D341Med (cell line): Measurements from ENCODE around the gene CALML4.
"Not testable (repeated sequence)": the region's sequence is repeated elsewhere in the genome, so short reads cannot be mapped to it uniquely, and the experiment has no call there.

Source experiments
- DNase-seq: peaks from one replicate; pipeline ENCODE4 v3.0.0; 2012; ENCODE audit warnings: low spot score

CALML4 gene, protein sequence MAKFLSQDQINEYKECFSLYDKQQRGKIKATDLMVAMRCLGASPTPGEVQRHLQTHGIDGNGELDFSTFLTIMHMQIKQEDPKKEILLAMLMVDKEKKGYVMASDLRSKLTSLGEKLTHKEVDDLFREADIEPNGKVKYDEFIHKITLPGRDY

DNA sequence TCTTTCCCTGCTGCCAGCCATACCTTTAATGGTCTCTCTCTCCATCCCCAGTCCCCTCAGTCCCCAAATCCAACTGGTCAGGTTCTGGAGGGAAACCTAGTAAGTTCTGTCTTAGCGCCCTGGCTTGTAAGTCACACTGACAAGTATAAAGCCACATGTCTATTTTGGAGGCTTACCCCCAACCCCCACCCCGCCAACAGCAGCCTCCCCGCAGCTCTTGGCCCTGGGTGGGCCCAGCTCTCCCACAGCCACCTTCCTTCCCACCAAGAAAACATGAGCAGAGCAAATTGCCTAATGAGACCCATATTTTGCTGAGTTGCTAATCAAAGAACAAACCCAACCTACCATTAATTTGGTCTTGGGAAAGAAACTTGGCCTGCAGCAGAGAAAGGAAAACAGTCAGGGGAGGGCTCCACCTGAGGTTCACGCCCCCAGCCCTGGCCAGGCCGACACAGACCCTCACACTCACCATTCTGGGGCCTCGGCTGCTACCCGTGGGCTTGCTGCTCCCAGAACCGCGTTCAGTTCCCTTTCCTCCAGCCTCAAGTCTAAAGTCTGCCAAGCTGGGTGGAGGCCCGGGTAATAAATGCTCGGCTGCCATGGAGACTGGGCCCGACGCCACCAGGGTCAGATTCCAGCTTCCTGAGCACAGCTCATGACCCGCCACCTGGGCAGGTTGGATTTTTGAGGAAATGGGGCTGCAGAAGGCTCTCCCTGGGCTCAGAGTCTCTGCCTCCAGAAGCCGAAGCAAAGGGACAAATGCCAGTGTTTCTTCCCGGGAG, at the start of gene CALML4:
TSS of gene CALML4 (minus strand) at position 557 of the 782 bp plus-strand sequence. CDS start at position 472, 85 bp downstream.
- peak; percentile 44 for DNase-seq

DNA sequence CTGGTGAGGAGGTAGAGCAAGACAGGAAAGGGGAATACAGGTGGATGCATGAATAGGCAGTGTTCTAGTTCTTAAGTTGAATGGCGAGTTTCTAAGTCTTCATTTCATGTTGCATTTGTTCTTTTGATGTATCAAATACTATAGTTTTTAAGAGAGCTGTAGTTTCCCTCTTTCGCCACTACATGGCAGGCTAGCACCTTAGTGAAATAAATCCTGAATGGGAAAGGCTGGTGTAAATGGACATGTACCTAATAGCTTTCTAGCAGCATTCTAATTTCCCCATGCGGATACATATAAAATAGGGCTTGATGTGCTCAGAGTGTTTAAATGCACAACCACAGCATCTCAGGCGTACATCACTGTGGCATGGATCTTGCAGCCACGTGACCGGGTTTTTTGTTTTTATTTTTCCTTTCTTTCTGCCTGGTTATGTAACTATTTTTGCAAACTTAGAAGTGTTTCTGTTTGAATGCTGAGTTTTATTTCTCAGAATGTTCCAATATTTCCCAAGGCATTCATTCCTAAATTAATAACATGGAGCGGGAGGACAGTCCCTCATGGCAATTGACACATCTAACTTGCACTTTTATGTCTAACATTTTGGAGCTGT, 47.9 kb upstream of the CALML4 start:
- DNase-seq, result peak; percentile 58

DNA sequence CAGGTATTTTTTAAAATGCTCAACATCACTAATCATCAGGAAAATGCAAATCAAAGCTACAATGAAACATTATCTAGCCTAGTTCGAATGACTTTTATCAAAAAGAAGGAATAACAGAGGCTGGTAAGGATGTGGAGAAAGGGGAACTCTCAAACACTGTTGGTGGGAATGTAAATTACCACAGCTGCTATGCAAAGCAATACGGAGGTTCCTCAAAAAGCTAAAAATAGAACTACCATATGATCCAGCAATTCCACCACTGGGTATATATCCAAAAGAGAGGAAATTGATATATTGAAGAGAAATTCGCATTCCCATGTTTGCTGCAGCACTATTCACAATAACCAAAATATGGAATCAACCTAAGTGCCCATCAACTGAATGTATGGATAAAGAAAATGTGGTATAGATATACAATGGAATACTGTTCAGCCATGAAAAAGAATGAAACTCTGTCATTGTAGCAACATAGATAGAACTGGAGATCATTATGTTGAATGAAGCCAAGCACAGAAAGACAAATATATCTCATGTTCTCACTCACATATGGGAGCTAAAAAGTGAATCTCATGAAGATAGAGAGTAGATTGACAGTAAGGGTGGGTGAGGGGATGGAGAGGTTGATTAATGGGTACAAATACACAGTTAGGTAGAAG, 44.1 kb upstream of the CALML4 start:
- DNase-seq, result no peak

DNA sequence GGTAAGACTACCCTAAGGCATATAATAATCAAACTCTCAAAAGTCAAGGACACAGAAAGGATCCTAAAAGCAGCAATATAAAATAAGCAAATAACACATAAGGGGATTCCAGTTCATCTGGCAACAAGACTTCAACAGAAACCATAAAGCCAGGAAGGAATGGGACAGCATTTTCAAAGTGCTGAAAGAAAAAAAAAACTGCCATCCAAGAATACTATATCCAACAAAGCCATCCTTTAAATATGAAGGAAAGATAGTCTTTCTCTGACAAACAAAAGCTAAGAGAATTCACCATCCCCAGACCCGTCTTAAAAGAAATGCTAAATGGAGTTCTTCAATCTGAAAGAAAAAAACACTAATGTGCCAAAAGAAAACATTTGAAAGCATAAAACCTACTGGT, 39.1 kb upstream of the CALML4 start:
- DNase-seq, result no peak

DNA sequence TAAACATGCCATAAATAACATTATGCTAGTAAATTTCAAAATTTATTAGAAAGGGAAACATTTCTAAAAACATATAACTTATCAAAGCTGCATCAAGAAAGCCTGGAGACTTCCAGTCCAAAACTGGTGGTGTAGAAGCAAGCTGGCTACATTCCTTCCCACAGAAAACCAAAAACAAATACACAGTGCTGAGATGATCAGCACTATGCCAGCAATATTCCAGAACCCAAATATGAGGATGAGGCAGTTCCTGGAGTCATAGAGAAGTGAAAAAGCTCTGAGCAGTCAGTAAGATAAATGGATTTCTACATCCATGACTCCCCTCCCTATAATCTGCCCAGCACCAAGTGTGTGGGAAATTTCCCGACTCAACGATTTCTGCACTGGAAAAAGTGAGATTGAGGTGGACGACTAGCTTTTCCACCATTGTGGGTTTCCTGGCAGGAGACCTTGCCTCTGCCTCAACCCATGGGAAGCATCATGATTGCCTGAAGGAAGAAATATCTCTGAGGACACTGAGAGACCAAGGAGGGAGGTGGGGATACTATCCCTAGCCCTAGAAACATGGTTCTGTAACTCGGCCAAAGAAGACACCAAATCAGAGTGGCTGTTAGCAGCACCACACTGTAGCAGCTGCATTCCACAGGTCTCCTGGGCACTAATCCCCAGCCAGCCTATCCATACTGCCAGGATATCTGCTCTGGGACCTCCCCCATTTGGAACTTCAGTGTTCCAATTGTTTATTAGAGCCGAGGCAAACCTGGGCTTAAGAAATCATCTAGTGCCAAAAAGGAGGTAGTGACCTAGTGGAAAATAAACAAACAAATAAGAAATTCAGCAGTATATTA, 36.2 kb upstream of the CALML4 start:
- DNase-seq, result no peak

DNA sequence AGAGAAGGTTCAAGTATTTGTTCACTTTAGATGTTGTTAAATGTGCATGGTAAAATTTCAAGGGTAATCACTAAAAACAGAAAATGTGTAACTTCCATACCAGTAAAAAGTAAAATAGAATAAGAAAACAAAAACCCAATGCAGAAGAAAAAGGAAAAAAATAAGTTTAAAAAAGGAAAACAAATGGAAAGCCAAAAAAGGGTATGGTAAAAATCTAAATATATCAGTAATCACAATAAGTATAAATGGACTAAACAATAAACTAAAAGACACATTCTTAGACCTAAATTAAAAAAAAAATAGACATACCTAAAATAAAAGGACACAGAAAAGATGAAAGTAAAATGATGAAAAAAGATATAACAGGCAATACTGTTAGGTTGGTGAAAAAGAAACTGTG, 33.9 kb upstream of the CALML4 start:
- DNase-seq, result no peak

DNA sequence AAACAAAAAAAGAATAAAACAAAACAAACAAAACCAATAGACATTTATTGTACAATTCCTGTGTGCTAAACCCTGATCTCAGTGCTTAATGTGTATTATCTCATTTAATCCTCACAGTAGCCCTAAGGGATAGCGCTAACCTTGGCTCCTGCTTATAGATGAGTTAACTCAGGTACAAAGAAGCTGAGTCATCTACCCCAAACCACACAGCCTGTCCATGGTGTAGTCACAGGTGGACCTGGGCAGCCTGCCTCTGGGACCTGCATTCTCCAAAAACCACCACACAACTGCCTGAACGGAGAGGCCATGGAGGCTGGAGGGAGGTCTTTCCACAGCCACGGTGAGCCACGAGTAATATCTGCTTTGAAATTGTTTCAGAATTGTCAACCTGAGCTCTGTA, 29.9 kb upstream of the CALML4 start:
- no peak for DNase-seq

DNA sequence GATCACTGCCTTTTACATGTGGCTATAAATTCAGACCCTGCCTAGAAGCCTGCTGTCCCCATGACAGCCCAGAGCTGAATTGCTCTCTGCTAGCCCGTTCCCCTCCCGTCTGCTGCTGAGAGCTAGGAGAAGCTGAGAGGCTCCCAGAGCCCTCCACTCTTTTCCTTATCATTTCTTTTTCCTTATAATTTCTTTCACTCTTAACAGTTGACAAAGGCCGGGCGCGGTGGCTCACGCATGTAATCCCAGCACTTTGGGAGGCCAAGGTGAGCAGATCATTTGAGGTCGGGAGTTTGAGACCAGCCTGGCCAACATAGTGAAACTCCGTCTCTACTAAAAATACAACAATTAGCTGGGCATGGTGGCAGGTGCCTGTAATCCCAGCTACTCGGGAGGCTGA, 29.4 kb upstream of the CALML4 start:
- DNase-seq, result not testable (repeated sequence)

DNA sequence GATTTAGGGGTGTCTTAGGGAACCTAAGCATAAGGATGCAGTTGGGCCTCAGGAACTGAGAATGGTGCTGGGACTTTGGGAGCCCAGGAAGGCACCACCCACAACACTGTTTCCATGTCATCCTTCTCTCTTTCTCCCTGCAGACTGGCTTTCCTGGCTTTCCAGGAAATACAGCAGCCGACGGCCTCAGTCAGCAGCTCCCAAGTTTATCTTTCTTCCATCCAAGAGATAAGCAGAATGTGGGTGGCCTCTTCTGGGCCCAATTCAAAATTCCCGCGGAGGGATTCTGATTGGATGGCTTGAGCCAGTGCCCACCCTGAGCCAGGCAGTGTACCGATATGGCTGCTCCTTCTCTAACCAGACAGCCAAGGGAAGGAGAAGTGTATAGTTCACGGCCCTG, 28.9 kb upstream of the CALML4 start:
- DNase-seq, result no peak

DNA sequence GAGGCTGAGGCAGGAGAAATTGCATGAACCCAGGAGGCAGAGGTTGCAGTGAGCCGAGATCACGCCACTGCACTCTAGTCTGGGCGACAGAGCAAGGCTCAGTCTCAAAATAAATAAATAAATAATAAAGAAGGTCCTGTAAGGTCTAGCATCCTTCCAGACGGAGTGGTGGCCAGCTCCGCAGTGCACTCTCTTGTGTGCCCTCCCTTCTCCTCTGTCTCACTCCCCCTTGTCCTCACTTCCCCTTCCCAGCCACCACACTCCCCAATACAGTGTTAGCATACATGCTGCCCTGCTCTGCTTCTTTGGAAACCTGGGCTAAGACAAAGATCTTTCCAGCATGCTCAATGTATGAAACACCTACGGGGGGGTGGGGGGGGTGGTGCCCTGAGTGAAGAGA, 27.8 kb upstream of the CALML4 start:
- DNase-seq, result no peak

DNA sequence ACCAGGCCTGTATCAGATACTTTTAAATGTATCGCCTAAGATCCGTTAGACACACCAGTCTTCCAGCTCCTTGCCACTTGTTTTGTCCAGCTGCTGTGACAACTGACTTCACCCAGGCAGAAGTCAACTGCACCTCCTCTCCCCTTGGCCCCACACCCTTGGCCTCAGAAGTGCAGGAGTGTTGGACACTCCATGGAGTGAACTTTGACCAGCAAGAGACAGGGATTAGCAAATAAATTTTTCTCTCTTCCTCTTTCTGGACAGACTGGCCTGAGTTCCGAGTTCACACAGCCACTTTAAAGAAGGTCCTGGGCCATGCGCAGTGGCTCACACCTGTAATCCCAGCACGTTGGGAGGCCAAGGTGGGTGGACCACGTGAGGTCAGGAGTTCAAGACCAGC, 27.3 kb upstream of the CALML4 start:
- DNase-seq, result no peak

DNA sequence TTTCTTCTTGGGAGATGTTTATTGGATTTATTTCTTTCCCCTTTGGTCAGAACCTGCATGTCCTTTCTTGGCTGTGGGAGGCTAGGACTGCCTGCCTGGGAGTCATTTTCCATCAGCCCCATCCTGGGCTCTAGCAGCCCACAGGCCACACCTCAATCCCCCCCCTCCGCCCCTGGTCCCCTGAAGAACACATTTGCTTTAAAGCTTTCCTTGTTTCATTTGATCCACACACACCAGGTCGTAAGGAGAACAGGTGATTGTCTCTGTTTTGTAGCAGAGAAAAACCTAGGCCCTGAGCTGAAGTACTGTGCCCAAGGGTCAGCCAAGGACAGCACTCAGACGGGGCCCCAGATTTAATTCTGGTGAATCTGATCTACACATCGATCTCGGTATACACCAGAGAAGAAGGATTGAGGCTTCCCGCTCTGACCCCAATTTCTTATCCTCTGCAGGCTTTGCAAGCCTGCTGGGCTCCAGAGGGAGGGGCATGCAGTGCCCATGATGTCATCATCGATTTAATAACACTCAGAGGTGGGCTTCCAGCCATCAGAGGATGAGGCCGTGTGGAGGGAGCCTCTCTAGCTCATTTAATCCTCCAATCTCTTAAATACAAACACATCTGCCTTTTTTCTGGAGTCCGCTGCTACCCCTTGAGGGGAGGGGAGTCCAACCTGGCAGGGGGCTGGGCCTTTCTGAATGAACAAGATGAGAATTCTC, 26.1 kb upstream of the CALML4 start:
- peak; percentile 87 for DNase-seq

DNA sequence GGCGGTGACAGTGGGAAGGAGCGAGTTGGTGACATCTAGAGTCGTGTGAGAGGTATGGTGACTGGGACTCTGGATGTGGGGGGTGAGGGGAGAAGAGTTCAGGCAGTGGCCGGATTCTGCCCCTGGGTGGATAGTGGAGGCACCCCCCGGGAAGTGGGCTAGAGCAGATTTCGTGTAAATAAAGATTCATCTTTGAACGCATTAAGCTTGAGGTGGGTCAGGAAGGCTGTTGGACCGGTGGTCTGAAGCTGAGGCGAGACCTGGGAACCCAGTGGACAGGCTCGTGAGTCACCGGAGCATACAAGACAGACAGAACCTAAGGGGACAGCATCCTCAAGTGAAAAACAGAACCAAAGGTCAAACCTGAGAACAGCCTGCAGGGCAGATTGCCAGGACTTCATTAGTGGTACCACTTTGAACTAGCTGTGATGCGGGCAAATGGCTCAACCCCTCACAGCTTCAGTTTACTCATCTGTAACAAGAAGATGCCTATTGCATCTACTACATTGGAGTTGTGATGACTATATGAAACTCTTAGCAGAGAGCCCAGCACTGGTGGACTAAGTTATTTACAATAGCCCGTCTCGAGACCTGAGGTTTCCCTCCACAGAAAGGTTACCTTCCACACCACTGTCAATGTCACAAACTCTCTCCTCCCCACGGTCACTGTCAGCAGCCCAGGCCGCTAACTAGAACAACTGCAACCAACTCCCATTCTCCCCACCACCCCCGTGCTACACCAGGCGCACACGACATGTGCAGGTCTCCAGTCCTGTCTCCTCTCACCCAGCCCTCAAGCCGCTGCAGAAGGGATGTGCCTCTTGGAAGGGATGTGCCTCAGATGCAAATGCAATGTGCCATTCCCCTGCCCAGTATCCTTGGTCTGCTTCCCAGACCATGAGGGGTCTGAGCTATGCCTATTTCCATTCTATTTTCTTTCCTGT, 25.3 kb upstream of the CALML4 start:
- no peak for DNase-seq

DNA sequence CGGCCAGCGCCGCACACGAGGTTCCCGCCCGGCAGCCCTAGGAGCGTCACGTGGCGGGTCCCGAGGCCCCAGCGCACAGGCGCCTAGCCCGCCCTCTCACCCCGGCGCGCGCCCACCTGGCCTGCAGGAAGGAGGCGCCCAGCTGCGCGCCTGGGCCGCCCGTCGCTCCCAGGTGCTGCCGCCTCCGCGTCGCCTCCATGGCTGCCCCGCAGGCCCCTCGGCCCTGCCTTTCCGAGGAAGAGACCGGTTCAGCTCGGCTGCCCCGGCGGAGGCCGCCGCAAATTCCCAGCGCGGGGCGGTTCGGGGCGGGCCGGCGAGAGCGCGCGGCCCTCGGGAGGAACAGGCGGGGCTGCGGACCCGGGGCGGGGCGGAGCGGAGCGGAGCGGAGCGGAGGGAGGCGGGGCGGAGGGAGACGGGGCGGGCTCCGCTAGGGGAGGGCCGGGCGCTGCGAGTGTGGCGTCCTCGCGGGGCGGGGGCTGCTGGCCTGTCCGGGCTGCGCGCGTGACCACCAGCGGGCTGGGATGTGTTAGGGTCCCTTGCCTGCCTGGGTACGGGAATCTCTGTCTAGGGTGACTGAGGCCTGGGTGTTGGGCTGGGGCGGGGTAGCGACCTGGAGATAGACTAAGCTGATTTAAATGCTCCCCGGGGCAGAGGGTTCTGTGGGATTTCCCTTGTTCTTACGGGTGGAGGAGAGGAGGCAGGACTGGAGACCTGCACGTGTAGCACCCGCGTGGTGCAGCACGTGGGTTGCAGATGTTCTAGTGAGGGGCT, 24.4 kb upstream of the CALML4 start, which contains the start of gene CLN6:
TSS of gene CLN6 (minus strand) at position 343 of the 771 bp plus-strand sequence. CDS start at position 199, 144 bp downstream.
- DNase-seq, result peak; percentile 95

DNA sequence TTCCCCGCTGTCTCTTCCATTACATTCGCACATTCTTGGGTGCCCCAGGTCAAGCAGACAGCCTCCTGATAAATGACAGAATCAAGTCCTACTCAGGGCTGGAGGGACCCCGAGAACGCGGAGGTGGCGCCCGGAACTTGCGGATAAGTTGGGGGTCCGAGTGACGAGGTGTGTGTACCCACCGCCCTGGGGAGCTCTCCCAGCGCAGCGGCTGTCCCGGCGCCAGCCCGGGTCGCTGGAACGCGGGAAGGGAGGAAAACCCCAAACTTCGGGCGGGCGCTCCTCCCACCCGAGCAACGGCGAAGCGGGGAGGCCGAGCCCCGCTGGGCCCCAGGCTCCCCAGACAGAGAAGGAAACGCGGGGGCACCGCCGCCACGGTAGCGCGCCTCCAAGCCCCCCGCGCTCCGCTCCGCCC, 23.8 kb upstream of the CALML4 start:
- no peak for DNase-seq

DNA sequence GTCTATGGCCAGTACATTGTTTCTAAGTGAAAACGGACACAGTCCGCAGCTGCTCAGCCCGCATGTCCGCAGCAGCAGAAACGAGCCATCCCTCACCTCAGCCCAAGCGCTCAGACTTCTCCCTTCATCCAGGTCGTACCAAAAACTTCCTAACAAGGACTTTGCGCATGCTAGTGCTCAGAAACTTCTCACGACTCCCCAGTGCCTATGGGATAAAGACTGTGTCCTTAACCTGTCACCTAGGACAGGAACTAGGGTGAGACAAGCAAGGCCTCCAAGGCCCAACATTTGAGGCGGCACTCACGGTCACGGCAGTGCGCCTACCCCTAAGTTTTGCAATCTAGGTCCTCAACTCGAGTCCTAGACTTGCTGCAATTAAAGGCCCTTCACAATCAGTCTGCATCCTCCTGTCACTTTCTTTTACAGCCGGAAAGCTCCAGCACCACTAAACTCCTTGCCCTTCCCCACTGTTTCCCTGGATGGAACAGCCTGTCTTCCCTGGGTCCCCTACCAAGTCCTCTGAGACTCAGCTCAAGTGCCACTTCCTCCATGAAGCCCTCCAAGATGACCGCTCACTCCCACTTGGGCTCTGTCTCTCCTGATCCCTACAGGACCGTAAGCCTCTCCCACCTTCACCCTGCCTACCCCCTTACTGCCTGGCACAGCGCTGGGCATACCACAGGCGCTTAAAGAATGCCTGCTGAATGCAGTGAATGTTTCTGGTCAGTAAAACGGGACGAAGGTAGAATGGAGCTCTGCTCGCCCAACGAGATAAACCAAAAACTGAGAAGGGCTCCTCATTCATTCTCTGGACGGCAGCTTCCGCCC, 23.2 kb upstream of the CALML4 start:
- peak; percentile 26 for DNase-seq

DNA sequence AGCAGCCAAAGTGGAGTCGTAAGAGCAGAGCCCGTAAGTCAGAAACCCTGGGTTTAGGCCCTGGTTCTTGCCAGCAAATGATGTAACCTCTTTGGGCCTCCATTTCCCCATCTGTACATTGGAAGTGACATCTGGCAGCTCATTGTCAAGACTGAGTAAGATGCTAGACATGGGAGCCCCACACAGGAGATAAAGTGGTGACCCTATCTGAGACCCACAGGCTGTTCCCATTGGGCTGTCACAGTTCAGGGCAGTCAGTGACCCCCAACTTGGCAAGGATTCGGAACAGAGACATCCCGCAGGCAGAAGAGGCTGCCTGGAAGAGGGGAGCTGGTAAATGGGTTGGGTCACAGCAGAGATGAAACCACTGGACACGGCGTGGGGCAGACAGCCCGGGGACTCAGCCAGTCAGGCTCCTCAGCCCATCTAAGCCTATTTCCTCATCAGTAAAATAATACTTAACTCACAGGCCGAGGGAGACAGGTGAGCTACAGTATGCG, 22.6 kb upstream of the CALML4 start:
- peak; percentile 31 for DNase-seq

DNA sequence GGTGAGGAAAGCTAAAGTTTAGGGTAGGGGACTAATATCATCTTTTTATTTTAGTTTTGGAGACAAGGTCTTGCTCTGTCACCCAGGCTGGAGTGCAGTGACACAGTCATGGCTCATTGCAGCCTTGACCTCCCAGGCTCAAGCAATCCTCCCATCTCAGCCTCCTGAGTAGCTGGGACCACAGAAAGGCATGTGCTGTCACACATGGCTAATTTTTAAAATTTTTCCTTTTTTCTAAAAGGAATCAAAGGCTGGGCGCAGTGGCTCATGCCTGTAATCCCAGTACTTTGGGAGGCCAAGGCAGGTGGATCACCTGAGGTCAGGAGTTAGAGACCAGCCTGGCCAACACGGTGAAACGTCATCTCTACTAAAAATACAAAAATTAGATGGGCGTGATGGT, 20.3 kb upstream of the CALML4 start:
- not testable (repeated sequence) for DNase-seq
